Measurements from ENCODE around the gene HLCS. TPM values are rescaled to one million over a fixed set of nuclear protein-coding genes. Genes with fewer than 3 reads are reported as not detected.

The HLCS gene
- total RNA-seq, 1 donor: 44.3 TPM

DNA sequence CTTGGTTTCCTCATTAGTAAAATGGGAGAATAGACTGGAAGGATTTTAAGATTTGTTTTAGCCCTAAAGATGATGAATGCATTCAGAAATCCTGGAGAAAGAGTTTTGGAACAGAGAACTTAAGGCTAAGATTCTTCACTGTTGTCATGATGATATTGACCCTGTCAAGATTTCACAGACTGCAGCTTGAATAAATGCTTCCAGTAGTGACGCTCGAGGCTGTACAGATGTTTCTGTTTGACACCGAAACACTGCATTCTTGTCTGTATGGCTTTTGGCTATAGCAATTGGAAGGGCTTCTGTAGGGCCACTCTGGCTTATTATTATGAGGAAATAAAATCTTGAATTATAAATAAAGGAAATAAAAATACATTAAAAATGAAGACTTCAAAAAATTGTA, 241.8 kb downstream of the HLCS start:
- no peak overlapping the region for H3K4me3 ChIP-seq (ENCODE audit: low read depth, low read length)
- DNase-seq (ENCODE audit: low read depth): no peak
- TF ChIP-seq, protein P1, sequence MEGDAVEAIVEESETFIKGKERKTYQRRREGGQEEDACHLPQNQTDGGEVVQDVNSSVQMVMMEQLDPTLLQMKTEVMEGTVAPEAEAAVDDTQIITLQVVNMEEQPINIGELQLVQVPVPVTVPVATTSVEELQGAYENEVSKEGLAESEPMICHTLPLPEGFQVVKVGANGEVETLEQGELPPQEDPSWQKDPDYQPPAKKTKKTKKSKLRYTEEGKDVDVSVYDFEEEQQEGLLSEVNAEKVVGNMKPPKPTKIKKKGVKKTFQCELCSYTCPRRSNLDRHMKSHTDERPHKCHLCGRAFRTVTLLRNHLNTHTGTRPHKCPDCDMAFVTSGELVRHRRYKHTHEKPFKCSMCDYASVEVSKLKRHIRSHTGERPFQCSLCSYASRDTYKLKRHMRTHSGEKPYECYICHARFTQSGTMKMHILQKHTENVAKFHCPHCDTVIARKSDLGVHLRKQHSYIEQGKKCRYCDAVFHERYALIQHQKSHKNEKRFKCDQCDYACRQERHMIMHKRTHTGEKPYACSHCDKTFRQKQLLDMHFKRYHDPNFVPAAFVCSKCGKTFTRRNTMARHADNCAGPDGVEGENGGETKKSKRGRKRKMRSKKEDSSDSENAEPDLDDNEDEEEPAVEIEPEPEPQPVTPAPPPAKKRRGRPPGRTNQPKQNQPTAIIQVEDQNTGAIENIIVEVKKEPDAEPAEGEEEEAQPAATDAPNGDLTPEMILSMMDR (IDR thresholded peaks at IDR 0.05; ENCODE audit: insufficient read depth, low read length): no peak

DNA sequence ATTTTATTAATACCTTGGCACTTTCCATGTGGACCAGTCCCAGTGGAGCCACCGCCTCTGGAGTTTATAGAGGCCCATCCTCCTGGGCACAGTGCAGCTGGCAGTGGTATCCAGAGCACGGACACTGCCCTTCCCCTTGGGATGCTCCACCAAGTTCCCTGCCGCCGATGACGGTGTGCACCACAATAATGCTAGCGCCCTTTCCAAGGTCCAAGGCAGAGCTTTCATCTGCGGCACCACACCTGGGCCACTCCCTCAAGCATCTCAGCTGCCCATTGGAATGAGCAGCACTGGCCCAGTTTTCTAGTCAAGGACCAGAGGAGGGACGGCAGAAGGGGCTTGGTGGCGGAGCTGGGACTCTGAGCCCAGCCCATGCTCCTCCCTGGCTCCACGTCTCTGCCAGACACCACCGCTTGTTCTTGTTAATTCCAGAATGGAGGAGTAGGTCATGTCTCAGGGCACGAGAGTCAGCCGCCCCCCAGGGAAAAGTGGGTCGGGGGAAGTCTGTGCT, 243.0 kb downstream of the HLCS start:
- no peak overlapping the region for H3K4me3 ChIP-seq (ENCODE audit: low read depth, low read length)
- DNase-seq (ENCODE audit: low read depth): no peak
- TF ChIP-seq, protein P1 (IDR thresholded peaks at IDR 0.05; ENCODE audit: insufficient read depth, low read length): no peak

DNA sequence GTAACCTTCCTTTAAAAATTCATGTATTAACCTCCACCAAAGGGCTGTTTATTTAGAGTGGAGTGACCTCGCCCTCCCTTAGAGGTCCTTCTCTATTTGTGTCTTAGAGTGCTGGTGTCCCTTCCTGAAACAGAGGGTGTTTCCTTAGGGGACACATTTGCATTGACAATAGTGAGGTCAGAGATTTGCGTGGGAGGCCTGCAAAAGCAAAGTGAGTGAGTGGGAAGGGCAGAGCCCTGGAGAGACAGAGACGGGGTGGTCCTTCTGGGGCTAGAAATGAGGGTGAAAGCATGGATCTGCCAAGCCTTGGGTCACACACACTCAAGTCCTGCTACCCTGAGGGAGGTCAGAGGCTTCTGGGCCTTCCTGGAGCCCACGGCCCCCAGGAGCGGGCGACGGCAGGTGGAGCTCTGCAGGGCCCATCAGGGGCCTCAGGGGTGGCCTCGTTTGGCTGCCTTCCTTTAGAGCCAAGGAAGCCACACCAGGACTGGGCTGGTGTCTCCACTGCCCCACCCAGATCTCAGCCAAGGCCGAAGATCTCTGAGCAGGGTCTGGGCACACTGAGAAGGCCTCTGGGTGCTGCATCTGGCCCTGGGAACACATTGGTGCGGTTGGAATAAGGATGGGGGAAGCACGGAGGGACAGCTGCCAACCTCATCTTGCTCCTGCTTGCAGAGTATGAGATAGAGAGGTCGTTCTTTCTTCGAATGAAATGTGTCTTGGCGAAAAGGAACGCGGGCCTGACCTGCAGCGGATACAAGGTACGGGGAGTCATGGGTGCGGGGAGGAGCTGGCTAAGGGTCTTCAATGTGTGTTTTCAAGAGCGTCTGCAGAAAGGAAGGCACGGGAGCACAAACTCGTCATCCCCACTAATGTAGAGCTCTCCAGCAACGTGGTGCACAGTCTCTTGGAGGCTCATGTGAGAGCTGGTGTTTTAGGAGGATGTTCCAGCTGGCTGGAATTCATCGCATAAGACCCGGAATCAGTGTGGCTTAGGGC, 243.8 kb downstream of the HLCS start:
- H3K4me3 ChIP-seq (ENCODE audit: low read depth, low read length): no peak overlapping the region
- TF ChIP-seq, protein P1 (IDR thresholded peaks at IDR 0.05; ENCODE audit: insufficient read depth, low read length): no peak
- DNase-seq (ENCODE audit: low read depth): no peak

DNA sequence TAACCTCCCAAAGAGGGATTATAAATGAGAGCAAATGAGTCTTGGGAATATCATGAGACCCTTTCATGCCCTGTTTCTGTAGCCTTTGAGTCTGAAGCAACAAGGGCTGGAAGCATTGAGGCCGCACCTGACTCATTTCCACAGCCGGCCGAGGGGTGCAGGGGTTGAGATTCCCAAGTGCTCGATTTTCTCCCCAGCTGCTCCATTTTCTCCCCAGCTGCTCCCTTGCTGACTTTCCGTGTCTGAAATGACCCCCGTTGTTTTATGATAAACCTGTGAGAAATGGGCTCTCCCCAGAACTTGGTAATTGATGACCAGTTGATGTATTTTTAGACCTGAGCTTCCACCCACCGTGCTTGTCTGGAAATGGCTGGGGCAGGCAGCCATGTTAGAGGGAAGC, 244.7 kb downstream of the HLCS start:
- TF ChIP-seq, protein P1 (IDR thresholded peaks at IDR 0.05; ENCODE audit: insufficient read depth, low read length): no peak
- H3K4me3 ChIP-seq (ENCODE audit: low read depth, low read length): no peak overlapping the region
- no peak for DNase-seq (ENCODE audit: low read depth)

DNA sequence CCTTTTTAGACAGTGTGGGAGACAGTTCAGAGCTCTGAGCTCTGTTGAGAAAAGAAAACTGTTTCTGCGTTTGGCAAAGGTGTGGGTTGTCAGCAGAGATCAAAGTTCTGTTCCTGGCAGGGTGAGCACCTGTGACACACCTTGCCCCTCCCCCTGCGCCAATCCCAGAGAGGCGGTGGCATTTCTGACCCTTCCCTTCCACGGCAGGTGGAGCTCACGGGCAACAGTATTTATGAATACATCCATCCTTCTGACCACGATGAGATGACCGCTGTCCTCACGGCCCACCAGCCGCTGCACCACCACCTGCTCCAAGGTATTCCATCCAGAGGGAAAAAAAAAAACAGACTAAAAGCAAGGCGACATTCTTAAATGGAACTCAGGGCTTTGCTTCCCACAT, 246.9 kb downstream of the HLCS start:
- H3K4me3 ChIP-seq (ENCODE audit: low read depth, low read length): no peak overlapping the region
- TF ChIP-seq, protein P1 (IDR thresholded peaks at IDR 0.05; ENCODE audit: insufficient read depth, low read length): no peak
- no peak for DNase-seq (ENCODE audit: low read depth)

DNA sequence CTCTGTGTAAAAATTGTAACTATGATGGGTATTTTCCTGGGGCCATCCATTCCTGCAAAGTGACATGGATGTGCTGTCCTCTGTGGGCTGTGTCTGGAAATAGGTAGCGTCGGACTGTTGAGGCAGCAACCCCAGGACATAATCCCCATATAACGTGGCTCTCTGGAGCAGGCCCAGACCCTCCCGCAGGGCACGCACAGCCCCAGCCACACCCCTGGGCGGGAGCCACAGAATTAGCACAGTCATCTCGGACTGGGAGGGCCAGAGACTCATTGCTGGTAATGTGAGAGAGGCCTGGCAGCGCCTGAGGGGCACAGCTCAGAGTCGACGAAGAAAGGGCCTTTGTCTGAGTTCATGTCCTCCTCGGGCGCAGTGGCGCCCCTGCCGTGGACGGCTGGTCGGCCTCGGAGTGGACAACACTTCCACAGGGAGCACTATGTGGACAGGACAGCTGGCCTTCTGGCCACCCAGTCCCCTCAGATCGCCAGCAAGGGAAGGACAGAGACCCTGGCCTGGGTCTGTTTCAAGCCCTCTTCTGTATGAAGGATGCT, 247.4 kb downstream of the HLCS start:
- TF ChIP-seq, protein P1 (IDR thresholded peaks at IDR 0.05; ENCODE audit: insufficient read depth, low read length): no peak
- no peak for DNase-seq (ENCODE audit: low read depth)
- no peak overlapping the region for H3K4me3 ChIP-seq (ENCODE audit: low read depth, low read length)
